HEK293 (cell line): ENCODE measurements around the gene TMEM8B.
A peak's percentile ranks its signal among the peaks of the same experiment; 100 is the strongest.

ENCODE experiments used
- CTCF ChIA-PET: fragments of 350-600 bp; formaldehyde crosslinking; extraction: SDS; loops from one replicate; lab custom pipeline; 2021; ENCODE audit warnings: antibody characterized with exemption; lab: Yijun Ruan, JAX
- POLR2A ChIA-PET: fragments of 300-600 bp; formaldehyde crosslinking; extraction: SDS; loops from one replicate; lab custom pipeline; 2020; ENCODE audit warnings: antibody characterized with exemption, inconsistent platforms; lab: Yijun Ruan, JAX
- H3K27ac ChIP-seq: fragments of 200-500 bp; sonication (Bioruptor generic); 2 replicates; pipeline ENCODE4 v1.5.1; 2014; ENCODE audit warnings: low read depth, low read length, control low read depth, inconsistent platforms; ENCODE audit errors: extremely low read depth
- H3K36me3 ChIP-seq, 2 experiments: fragments of 200-500 bp in 1 of 2; sonication (Bioruptor generic) in 1 of 2; 1 replicate in 1 of 2; 2 replicates in 1 of 2; pipeline ENCODE4 v1.5.1; 2014 to 2017; ENCODE audit warnings: inconsistent platforms in 2 of 2, low read length in 2 of 2; ENCODE audit not compliant: control insufficient read depth in 2 of 2, insufficient read depth in 1 of 2
- H3K4me1 ChIP-seq: fragments of 200-500 bp; sonication (Bioruptor generic); 2 replicates; pipeline ENCODE4 v1.5.1; 2014; ENCODE audit warnings: mild to moderate bottlenecking, low read length, inconsistent platforms; ENCODE audit not compliant: control insufficient read depth, insufficient read depth
- H3K4me3 ChIP-seq: 2 replicates; pipeline ENCODE4 v1.5.1; 2011; ENCODE audit warnings: low read depth, mild to moderate bottlenecking, control low read depth, low read length, moderate library complexity
- H3K9me3 ChIP-seq: fragments of 200-500 bp; sonication (Bioruptor generic); 2 replicates; pipeline ENCODE4 v1.5.1; 2014; ENCODE audit warnings: low read depth, low read length, inconsistent platforms; ENCODE audit not compliant: control insufficient read depth, insufficient read depth
- BCL11B ChIP-seq: fragments of 450-650 bp; formaldehyde crosslinking; IDR thresholded peaks from 2 replicates; pipeline ENCODE4 v1.5.1; 2016; ENCODE audit warnings: low read depth, missing biosample characterization, missing genetic modification characterization
- GLIS2 ChIP-seq: fragments of 450-650 bp; formaldehyde crosslinking; IDR thresholded peaks from 2 replicates; pipeline ENCODE4 v1.5.1; 2016; ENCODE audit warnings: missing biosample characterization, missing genetic modification characterization
- OSR2 ChIP-seq: fragments of 450-650 bp; formaldehyde crosslinking; IDR thresholded peaks from 2 replicates; pipeline ENCODE4 v1.5.1; 2016; ENCODE audit warnings: missing biosample characterization, missing genetic modification characterization
- SALL2 ChIP-seq: fragments of 450-650 bp; formaldehyde crosslinking; IDR thresholded peaks from 2 replicates; pipeline ENCODE4 v1.5.0; 2017; ENCODE audit warnings: missing biosample characterization, mild to moderate bottlenecking, missing genetic modification characterization, borderline replicate concordance
- SP2 ChIP-seq: fragments of 450-650 bp; formaldehyde crosslinking; IDR thresholded peaks from 2 replicates; pipeline ENCODE4 v1.5.1; 2016; ENCODE audit warnings: missing biosample characterization, missing genetic modification characterization
- ZFHX2 ChIP-seq: fragments of 450-650 bp; formaldehyde crosslinking; conservative IDR thresholded peaks from 2 replicates; pipeline ENCODE4 v1.5.1; 2016; ENCODE audit warnings: missing biosample characterization, missing genetic modification characterization
- ZIC2 ChIP-seq: fragments of 450-650 bp; formaldehyde crosslinking; IDR thresholded peaks from 2 replicates; pipeline ENCODE4 v1.5.1; 2016; ENCODE audit warnings: missing biosample characterization, missing genetic modification characterization
- ZNF10 ChIP-seq: fragments of 450-650 bp; formaldehyde crosslinking; IDR thresholded peaks from 2 replicates; pipeline ENCODE4 v1.5.1; 2017; ENCODE audit warnings: missing biosample characterization, missing genetic modification characterization
- ZNF114 ChIP-seq: fragments of 450-650 bp; formaldehyde crosslinking; IDR thresholded peaks from 2 replicates; pipeline ENCODE4 v1.5.0; 2017; ENCODE audit warnings: missing biosample characterization, missing genetic modification characterization
- ZNF121 ChIP-seq: fragments of 450-650 bp; formaldehyde crosslinking; IDR thresholded peaks from 2 replicates; pipeline ENCODE4 v1.5.1; 2016; ENCODE audit warnings: missing biosample characterization, missing genetic modification characterization
- ZNF223 ChIP-seq: fragments of 450-650 bp; formaldehyde crosslinking; IDR thresholded peaks from 2 replicates; pipeline ENCODE4 v1.5.1; 2016; ENCODE audit warnings: missing biosample characterization, missing genetic modification characterization
- ZNF24 ChIP-seq: fragments of 450-650 bp; formaldehyde crosslinking; IDR thresholded peaks from 2 replicates; pipeline ENCODE4 v1.5.1; 2016; ENCODE audit warnings: missing biosample characterization, missing genetic modification characterization
- ZNF335 ChIP-seq: fragments of 450-650 bp; formaldehyde crosslinking; conservative IDR thresholded peaks from 2 replicates; pipeline ENCODE4 v1.5.1; 2016; ENCODE audit warnings: missing biosample characterization, missing genetic modification characterization
- ZNF341 ChIP-seq: fragments of 450-650 bp; formaldehyde crosslinking; IDR thresholded peaks from 2 replicates; pipeline ENCODE4; 2016; ENCODE audit warnings: low read depth, missing biosample characterization, missing genetic modification characterization
- ZNF394 ChIP-seq: fragments of 450-650 bp; formaldehyde crosslinking; IDR thresholded peaks from 2 replicates; pipeline ENCODE4 v1.5.1; 2016; ENCODE audit warnings: missing biosample characterization, missing genetic modification characterization, mild to moderate bottlenecking, moderate library complexity, borderline replicate concordance
- ZNF473 ChIP-seq: fragments of 450-650 bp; formaldehyde crosslinking; IDR thresholded peaks from 2 replicates; pipeline ENCODE4 v1.5.1; 2017; ENCODE audit warnings: missing biosample characterization, missing genetic modification characterization
- ZNF629 ChIP-seq: fragments of 450-650 bp; formaldehyde crosslinking; IDR thresholded peaks from 2 replicates; pipeline ENCODE4 v1.5.1; 2017; ENCODE audit warnings: missing biosample characterization, missing genetic modification characterization
- ZNF660 ChIP-seq: fragments of 450-650 bp; IDR thresholded peaks from 2 replicates; pipeline ENCODE4 v1.5.1; 2018; ENCODE audit warnings: missing biosample characterization, mild to moderate bottlenecking, missing genetic modification characterization
- ZNF777 ChIP-seq: fragments of 450-650 bp; formaldehyde crosslinking; IDR thresholded peaks from 2 replicates; pipeline ENCODE4 v1.5.1; 2017; ENCODE audit warnings: missing biosample characterization, missing genetic modification characterization, borderline replicate concordance
- ZSCAN30 ChIP-seq: fragments of 450-650 bp; IDR thresholded peaks from 2 replicates; pipeline ENCODE4 v1.5.1; 2018; ENCODE audit warnings: missing biosample characterization, mild to moderate bottlenecking, missing genetic modification characterization, moderate library complexity
- ZXDB ChIP-seq: fragments of 450-650 bp; formaldehyde crosslinking; IDR thresholded peaks from 2 replicates; pipeline ENCODE4 v1.5.1; 2016; ENCODE audit warnings: missing biosample characterization, missing genetic modification characterization
- TF ChIP-seq, protein P1 (sequence below): fragments of 450-650 bp; formaldehyde crosslinking; IDR thresholded peaks from 2 replicates; pipeline ENCODE4 v1.5.1; 2016; ENCODE audit warnings: missing biosample characterization, missing genetic modification characterization
- TF ChIP-seq, protein P2 (sequence below): fragments of 450-650 bp; formaldehyde crosslinking; IDR thresholded peaks from 2 replicates; pipeline ENCODE4 v1.5.1; 2016; ENCODE audit warnings: missing biosample characterization, missing genetic modification characterization
- TF ChIP-seq, protein P3 (sequence below): sonication (generic); formaldehyde crosslinking; IDR thresholded peaks from 2 replicates; pipeline ENCODE4 v1.8.1; 2022; ENCODE audit warnings: mild to moderate bottlenecking, moderate library complexity, missing genetic modification reagents

Gene TMEM8B

DNA sequence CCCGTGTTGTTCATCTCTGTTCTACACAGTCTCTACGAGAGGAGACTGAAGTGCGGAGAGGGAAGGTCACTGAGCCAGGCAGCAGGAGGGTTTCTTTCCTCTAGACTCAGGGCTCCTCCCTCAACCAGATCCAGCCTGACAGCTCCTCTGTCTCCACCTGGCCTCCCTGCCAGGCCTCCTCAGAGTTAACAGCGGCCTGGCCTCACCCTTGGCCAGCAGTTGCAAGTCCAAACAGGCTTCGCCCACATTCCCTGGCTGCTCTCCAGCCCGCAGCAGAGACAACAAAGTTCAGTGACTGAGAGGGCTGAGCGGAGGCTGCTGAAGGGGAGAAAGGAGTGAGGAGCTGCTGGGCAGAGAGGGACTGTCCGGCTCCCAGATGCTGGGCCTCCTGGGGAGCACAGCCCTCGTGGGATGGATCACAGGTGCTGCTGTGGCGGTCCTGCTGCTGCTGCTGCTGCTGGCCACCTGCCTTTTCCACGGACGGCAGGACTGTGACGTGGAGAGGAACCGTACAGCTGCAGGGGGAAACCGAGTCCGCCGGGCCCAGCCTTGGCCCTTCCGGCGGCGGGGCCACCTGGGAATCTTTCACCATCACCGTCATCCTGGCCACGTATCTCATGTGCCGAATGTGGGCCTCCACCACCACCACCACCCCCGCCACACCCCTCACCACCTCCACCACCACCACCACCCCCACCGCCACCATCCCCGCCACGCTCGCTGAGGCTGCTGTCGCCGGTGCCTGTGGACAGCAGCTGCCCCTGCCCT lies 77.1 kb downstream of the TMEM8B start, which contains the start of gene HRCT1 (continued):
- TF ChIP-seq ZNF660 (tag by site-specific recombination), result 0 out of 2 replicates have a peak, but pooled peaks have one; percentile 27
- 0 out of 2 replicates have a peak, but pooled peaks have one; percentile 16 for TF ChIP-seq ZNF341
- TF ChIP-seq ZNF629, result peak; percentile 41; the same call in 1 of the 2 replicates
- TF ChIP-seq, protein P1, sequence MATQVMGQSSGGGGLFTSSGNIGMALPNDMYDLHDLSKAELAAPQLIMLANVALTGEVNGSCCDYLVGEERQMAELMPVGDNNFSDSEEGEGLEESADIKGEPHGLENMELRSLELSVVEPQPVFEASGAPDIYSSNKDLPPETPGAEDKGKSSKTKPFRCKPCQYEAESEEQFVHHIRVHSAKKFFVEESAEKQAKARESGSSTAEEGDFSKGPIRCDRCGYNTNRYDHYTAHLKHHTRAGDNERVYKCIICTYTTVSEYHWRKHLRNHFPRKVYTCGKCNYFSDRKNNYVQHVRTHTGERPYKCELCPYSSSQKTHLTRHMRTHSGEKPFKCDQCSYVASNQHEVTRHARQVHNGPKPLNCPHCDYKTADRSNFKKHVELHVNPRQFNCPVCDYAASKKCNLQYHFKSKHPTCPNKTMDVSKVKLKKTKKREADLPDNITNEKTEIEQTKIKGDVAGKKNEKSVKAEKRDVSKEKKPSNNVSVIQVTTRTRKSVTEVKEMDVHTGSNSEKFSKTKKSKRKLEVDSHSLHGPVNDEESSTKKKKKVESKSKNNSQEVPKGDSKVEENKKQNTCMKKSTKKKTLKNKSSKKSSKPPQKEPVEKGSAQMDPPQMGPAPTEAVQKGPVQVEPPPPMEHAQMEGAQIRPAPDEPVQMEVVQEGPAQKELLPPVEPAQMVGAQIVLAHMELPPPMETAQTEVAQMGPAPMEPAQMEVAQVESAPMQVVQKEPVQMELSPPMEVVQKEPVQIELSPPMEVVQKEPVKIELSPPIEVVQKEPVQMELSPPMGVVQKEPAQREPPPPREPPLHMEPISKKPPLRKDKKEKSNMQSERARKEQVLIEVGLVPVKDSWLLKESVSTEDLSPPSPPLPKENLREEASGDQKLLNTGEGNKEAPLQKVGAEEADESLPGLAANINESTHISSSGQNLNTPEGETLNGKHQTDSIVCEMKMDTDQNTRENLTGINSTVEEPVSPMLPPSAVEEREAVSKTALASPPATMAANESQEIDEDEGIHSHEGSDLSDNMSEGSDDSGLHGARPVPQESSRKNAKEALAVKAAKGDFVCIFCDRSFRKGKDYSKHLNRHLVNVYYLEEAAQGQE (tag by site-specific recombination), result peak; percentile 37
- peak; percentile 66; the same call in 1 of the 2 replicates for TF ChIP-seq ZNF394 (tag by site-specific recombination)
- TF ChIP-seq, protein P2, sequence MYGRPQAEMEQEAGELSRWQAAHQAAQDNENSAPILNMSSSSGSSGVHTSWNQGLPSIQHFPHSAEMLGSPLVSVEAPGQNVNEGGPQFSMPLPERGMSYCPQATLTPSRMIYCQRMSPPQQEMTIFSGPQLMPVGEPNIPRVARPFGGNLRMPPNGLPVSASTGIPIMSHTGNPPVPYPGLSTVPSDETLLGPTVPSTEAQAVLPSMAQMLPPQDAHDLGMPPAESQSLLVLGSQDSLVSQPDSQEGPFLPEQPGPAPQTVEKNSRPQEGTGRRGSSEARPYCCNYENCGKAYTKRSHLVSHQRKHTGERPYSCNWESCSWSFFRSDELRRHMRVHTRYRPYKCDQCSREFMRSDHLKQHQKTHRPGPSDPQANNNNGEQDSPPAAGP (tag by site-specific recombination), result no peak
- TF ChIP-seq ZNF223 (tag by site-specific recombination), result no peak
- peak; percentile 42 for TF ChIP-seq ZIC2 (tag by site-specific recombination)
- TF ChIP-seq ZXDB (tag by site-specific recombination), result 0 out of 2 replicates have a peak, but pooled peaks have one; percentile 25
- TF ChIP-seq, protein P3, sequence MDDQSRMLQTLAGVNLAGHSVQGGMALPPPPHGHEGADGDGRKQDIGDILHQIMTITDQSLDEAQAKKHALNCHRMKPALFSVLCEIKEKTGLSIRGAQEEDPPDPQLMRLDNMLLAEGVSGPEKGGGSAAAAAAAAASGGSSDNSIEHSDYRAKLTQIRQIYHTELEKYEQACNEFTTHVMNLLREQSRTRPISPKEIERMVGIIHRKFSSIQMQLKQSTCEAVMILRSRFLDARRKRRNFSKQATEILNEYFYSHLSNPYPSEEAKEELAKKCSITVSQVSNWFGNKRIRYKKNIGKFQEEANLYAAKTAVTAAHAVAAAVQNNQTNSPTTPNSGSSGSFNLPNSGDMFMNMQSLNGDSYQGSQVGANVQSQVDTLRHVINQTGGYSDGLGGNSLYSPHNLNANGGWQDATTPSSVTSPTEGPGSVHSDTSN (CRISPR knock-in tag), result peak; percentile 58; the same call in 1 of the 2 replicates
- 0 out of 2 replicates have a peak, but pooled peaks have one; percentile 27 for TF ChIP-seq ZNF24 (tag by site-specific recombination)
- peak; percentile 31; the same call in 1 of the 2 replicates for TF ChIP-seq OSR2 (tag by site-specific recombination)
- TF ChIP-seq ZNF121 (tag by site-specific recombination), result peak; percentile 49; the same call in 1 of the 2 replicates
- peak; percentile 23; the same call in 1 of the 2 replicates for TF ChIP-seq GLIS2 (tag by site-specific recombination)
- TF ChIP-seq ZSCAN30 (tag by site-specific recombination), result 0 out of 2 replicates have a peak, but pooled peaks have one; percentile 44
- peak; percentile 69 for TF ChIP-seq ZFHX2 (tag by site-specific recombination)
- TF ChIP-seq BCL11B (tag by site-specific recombination), result no peak
- TF ChIP-seq ZNF10 (tag by site-specific recombination), result peak; percentile 74; the same call in 1 of the 2 replicates
- TF ChIP-seq ZNF114 (tag by site-specific recombination), result no peak

DNA sequence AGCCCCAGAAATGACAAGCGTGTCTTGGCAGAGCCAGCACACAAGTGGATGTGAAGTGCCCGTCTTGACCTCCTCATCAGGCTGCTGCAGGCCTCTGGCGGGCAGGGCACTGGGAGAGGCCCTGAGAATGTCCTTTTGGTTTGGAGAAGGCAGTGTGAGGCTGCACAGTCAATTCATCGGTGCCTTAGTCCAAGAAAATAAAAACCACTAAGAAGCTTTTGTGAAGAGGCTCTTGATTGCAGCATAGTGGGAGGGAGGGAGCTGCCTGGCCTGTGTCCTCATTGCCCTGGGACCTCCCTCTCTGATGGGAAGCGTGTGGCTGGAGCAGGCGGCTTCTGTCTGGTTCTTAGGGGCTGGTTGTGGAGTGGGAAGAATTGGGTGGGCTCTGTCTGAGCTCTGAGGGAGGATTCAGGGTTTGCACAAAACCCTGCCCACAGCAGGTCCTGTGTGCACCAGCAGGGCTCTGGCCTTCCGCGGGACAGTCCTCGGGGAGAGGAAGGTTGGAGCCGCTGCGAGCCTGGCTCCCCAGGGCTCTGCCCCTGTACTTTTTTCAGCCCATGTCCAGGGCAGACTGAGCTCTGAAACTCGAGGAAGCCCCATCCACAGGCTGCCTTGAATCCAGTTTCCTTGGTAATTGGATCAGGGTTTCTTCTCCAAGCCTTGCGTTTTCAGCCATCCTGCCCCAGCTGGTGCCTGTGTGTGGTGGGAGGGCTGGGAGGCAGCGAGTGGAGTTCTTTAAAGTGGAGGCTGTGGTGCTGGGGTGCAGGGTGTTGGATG lies 78.1 kb downstream of the TMEM8B start:
- POLR2A ChIA-PET, result interaction anchor here (0.7 to 1.5 kb wide), 5 partner anchors 9 to 175 kb away, joined by 3 to 4 read pairs (median 3); partner anchors contain the start of genes CREB3 and TLN1
- CTCF ChIA-PET, result interaction anchor here (0.6 to 7.1 kb wide), 9 partner anchors 38 to 295 kb away, joined by 3 to 85 read pairs (median 3); partner anchors contain the start of gene SPAG8
- TF ChIP-seq ZNF335 (tag by site-specific recombination), result 0 out of 2 replicates have a peak, but pooled peaks have one; percentile 24
- 0 out of 2 replicates have a peak, but pooled peaks have one; percentile 14 for TF ChIP-seq ZIC2 (tag by site-specific recombination)
- no peak for TF ChIP-seq ZNF341
- TF ChIP-seq ZNF777 (tag by site-specific recombination), result no peak
- TF ChIP-seq SALL2, result no peak
- no peak for TF ChIP-seq ZNF473 (tag by site-specific recombination)
- 0 out of 2 replicates have a peak, but pooled peaks have one; percentile 5 for TF ChIP-seq SP2

More for the DNA sequence above, 78.1 kb downstream of the TMEM8B start:
- Histone ChIP-seq H3K4me1 (peaks cover 10% of the 10 kb centered on the region), H3K4me3 (no peak overlapping the region), H3K27ac (peak overlapping the region; percentile 48; the same call in 1 of the 2 replicates), H3K36me3 (no peaks in the 10 kb centered on the region), H3K9me3 (no peaks in the 10 kb centered on the region)
